Measurements from ENCODE around the gene BBOX1.

GRCh38 chr11:27057091-27057780 is 16.6 kb downstream of the BBOX1 start:
- TF ChIP-seq CTCF (IDR thresholded peaks at IDR 0.05; ENCODE audit: low read depth, low read length, poor library complexity, severe bottlenecking): no peak
- no peak for TF ChIP-seq EZH2phosphoT487 (IDR thresholded peaks at IDR 0.05; ENCODE audit: borderline replicate concordance, low read length)
